GM04503 (cell line): ENCODE results near the gene RAP1GAP.

Source experiments
- DNase-seq: peaks from one replicate; pipeline ENCODE4 v3.0.0-alpha.2; 2012; ENCODE audit warnings: low read depth

RAP1GAP gene

DNA sequence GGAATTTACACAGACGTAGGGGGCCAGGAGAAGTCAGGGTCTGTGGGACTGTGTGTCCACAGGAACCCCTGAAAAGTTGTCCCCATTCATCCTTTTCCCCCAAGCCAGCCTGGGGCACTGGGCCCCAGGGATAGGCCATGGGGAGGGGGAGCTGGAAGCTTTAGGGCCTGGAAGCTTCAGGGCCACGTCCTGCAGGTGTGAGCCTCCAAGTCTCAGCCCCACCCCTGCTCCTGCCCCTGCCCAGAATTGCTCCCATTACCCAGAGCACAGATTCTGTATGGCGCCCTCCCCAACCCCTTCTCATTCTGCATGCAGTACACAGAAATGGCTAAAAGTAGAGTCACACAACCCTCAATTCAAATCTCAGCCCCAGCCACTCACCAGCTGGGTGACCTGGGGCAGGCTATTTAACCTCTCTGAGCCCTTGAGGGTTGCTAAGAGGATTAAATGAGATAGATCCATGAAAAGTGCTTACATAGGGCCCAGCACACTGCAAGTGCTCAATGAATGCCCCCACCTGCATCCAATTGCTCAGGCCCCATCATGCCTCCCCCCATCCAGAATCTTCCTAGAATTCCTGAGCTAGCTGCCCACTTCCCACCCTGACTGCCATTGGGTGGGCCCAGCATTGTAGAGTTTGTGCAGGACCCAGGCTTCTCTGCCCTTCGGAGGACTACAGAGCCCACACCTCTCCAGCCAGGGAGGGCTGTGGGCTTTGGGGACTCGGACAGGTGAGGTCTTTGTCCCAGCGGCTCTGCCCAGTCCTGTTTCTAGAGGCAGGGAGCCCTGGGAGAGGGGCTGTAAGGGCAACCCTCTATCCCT lies 6.5 kb downstream of the RAP1GAP start:
- DNase-seq: no peak

- DNase-seq: no peak
These were observed 7.3 kb downstream of the RAP1GAP start for GRCh38 chr1:21661886-21662285.

DNA sequence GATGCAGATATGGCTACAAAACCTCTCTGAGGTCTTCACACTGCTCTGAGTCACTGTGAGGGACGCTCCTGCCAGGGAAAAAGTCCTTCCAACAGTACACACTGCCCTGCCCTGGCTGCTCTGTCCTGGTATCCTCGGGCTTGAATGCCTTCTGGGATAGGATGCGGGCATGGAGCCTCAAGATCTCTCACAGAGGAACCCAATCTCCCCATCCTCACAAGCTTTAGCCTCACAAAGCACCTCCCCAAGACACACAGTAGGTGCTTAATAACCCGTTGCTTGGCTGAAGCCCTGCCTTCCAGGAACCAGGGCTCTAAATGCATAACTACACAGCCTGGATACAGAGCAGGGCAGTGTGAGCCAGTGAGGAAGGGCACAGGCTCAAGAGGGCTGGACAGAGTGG lies 9.2 kb downstream of the RAP1GAP start:
- DNase-seq: no peak

- no peak for DNase-seq
These were observed 9.8 kb downstream of the RAP1GAP start for GRCh38 chr1:21659099-21659923.

DNA sequence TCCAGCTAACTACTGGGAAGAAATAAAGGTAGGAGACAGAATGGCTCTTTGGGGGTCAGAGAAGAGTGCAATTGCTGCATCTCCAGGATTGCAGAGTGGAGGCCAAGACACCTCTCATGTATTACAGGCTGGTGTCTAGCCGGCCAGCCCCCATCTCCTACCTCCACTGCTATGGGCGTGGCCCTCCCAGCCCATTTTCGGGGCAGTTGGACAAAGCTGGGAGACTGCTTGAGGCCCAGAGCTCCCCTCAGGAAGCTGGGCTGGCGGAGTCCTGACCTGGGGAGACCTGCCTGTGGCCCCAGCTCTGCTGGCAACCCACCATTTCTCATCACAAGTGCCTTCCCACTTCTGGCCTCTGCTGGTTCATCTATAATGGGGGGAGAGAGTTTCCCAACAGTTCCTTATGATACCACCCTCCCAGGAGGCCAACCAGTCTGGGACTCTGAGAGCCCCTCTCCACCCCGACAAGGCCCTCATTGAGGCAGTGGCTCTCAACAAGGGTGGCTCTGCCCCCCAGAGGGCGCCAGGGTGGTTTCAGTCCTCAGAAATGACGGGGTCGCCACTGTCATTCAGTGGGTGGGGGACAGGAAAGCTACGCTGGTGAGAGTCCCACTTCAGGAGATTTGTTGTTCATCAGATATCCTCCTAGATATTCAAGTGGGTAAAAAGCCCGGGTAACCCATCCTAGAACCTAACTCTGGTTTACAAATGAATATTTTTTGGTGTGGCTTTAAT lies 11.5 kb downstream of the RAP1GAP start:
- no peak for DNase-seq

DNA sequence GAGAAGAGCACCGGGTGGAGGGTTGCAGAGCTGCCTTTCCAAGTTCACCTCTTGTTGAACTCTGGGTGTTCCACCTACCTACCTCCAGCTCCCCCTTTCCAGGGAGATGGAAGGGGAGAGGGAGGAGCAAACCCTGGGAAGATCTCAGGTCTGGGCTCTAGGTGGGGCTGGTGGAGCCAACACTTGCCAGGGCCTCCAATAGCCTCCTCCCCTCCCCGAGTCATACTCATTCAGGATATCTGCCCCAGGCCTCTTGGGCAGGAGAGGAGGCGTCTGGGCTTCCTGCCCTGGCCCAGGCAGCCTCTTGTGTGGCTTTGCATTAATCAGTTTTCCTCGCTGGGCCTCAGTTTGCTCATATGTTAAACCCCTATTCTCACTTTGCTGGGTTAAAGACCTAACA lies 13.4 kb downstream of the RAP1GAP start:
- no peak for DNase-seq

DNA sequence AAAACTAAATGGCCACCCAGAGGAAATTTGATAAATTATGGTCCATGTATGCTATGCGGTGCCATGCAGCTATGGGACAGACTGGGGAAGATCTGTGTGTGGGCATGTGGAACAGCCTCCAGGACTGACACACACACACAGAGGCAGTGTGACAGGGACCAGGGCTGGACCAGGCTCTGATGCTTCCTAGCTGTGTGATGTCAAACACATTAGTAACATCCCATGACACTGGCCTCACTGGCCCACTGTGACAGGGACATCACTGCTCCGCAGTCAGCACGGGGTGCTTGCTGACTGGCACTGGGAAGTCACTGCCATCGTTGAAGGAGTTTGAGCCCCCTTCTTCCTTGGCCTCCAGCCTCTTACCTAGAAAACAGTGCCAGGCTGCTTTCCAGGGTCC lies 13.9 kb downstream of the RAP1GAP start:
- DNase-seq: no peak

- no peak for DNase-seq
These were observed 14.9 kb downstream of the RAP1GAP start for GRCh38 chr1:21654209-21654608.

DNA sequence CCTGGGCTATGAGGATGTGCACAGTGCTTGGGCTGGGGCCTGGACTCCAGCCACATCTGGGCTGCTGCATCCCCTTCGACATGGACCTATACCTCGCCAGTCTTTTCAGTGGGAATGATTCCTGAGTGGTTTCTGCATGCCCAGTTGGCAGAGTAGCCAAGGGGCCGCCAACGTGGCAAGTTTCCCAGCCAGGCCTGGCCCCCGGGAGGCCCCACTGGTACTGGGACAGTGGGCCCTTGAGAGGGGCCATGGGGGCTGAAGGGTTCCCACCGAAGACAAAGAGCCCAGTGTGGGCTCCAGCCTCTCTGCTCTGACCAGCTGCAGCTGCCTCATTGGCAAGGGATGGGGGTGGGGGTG lies 15.4 kb downstream of the RAP1GAP start:
- DNase-seq: no peak

- DNase-seq: no peak
These were observed 16.0 kb downstream of the RAP1GAP start for GRCh38 chr1:21652937-21653743.

DNA sequence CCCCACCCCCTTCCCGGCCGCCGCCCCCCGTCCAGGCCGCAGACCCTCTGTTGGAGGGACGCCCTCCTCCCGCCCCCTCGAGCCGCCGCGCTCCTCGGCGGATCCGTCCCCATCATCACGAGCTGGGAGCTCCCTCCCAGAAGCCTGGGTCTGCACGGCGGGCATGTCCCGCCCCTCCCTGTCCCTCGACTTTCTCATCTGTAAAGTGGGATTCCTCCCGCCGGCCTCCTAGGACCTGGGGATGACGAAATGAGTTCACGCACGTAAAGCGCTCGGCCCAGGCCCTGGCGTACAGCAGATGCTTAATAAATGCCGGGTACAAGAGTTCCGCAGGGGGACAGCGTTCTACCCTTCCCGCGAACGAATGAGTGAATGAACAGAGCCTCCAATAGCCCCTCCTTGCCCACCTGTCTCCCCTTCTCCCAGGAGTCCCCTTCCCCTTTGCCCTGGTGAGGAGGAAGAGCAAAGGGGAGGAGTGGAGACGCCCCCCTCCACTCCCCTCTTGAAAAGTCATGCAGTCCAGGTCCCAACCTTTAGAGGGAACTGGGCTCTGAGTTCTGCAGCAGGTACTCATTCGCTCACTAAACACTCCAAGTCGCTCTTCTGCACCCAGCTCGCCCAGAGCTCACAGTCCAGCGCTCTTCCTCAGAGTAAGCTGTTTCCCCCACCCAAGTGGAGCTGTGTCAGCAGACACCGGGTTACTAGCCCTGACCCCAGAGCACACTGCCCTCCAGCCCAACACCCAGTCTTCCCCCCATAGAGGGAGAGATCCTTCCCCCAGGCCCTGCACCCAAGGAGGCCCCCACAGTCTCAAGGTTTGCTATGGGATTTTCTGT lies 16.8 kb downstream of the RAP1GAP start:
- DNase-seq: no peak

DNA sequence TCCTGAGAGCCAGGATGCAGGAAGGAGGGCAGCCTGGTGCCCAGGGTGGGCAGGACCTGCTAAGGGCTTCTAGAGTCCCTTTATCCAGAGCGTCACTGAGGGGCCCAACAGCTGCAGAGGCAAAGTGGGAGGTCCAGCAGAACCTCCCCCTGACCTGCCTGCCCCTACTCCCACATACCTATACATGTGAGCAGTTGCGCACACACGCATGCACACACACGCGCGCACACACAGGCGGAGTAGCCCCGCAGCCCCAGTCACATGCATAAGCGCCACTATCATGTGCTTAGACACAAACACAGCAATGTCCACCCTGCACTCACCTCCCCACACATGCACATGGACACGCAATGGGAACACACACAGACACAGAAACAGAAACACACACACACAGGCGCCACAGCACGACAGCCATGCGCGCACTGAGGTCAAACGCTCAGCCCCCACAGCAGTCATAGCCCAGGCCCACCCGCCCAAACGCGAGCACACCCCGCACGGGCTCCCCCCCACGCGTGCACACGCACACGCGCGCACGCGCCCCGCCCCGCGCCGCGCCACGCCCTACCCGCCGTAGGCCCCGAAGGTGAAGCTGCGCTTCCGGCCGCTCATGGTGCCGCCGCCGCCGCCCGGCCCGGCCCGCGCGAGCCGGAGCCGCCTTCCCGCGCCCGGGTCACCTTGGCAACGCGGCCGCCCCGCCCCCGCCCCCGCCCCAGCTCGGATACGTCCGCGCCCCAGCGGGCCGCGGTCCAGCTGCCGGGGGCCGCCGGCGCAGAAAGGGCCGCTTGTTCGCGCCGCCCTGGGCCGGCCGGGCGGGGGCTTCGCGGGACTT lies 17.7 kb downstream of the RAP1GAP start:
- DNase-seq: no peak

GRCh38 chr1:21650400-21650799 lies 18.8 kb downstream of the RAP1GAP start:
- no peak for DNase-seq

DNA sequence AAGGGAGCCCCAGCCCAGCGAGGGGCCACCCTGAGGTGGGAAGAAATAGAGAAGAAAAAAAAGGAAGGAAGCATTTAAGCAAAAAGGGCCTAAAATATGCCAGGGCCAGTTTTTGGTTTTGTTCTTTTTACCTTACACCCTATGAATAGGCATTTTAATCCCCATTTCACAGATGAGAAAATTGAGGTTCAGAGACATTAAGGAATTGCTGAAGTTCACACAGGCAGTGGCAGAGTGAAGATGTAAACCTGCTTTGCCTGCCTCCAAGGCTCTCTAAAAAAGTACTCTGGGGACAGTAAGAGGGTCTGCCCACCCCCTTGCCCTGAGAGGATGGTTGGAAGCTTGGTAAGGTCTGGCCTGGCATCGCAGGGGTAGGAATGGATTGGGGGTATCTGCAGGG lies 19.8 kb downstream of the RAP1GAP start:
- no peak for DNase-seq

- no peak for DNase-seq
These were observed 20.4 kb downstream of the RAP1GAP start for GRCh38 chr1:21648791-21649190.

GRCh38 chr1:21648352-21648730 lies 20.8 kb downstream of the RAP1GAP start:
- DNase-seq: no peak

DNA sequence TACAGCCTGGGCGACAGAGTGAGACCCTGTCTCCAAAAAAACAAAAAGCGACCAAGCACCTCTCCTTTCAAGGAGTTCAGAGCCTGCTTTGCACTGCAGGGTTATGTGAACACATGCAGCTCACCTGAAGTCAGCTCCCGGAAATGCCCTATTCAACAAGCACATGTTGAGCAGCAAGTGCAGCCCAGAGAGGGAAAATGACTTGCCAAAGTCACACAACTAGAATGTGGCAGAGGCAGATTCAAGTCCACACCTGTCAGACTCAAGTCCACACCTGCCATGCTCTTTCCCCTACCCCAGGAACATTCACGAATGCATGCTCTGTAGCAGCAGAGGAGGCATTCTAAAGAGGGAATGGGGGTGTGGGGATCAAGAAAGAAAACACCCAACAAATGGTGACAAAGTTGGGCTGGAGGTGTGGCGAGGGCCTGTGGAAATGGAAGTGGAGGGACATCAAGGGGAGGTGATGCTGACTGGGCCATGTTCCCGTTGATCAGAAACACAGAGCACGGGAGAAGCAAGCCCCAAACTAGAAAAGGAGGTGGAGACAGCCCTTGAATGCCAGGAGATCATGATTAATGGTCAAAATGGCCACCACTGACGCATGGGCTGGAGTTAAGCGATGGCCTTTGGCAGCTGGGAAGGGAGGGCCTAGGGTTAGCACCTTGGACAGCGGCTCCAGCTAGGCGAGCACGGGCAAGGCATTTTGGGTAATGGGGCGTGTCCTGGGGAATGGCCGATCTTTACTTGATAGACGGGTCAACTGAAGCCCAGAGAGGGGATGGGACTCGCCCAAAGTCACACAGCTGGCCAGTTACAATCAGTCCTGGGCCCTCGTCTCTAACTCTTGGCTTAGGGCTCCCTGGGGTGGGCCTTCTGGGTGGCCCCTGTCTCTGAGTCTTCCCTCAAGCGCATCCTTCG lies 21.5 kb downstream of the RAP1GAP start:
- no peak for DNase-seq

DNA sequence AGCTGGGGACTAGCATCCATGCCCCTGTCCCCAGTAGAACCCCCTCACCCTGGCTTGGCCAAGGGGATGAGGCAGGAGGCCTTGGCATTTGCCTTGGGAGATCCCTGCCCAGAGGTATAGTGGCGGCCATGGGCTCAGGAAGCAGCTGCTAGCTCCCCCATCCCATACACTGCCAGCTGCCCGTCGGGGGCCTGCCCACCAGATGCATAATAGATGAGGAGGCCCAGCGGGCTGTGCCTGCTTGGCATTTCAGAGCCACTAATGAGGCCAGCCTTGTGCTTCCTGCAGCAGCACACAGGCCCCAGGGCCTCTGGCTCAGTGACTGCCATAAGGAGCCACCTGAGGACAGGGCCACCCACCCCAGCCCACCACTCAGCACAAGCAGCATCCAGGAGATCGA lies 23.6 kb downstream of the RAP1GAP start:
- no peak for DNase-seq

DNA sequence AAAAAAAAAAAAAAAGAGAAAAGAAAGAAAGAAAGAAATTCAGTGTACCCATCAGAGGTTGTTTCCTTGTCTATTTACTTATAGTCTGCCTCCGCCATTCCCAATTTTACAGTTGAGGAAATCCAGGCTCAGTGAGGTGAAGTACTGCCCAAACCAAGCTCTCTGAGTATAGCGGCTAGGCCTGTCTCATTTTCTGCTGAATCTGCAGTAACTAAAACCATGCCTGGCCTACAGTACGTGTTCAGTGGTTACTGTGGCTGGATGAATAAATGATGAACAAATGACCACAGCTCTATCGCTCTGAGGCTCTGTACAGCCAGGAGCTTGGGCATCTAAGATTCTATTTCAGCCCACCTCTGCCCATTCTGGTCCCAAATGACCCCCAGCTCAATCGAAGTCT lies 24.3 kb downstream of the RAP1GAP start:
- no peak for DNase-seq
